Measurements from ENCODE around the gene IFT20.
"Not testable (repeated sequence)": the region's sequence is repeated elsewhere in the genome, so short reads cannot be mapped to it uniquely, and the experiment has no call there.

Gene IFT20

GRCh38 chr17:28315846-28316705 is 19.2 kb downstream of the IFT20 start:
- no peak for DNase-seq (ENCODE audit: low read depth in 2 of 2)

GRCh38 chr17:28313841-28314240 is 21.4 kb downstream of the IFT20 start:
- no peak for DNase-seq (ENCODE audit: low read depth in 2 of 2)

- DNase-seq (ENCODE audit: low read depth in 2 of 2) = no peak
Observed at GRCh38 chr17:28306954-28307401, 28.3 kb downstream of the IFT20 start.

GRCh38 chr17:28298449-28298848 is 36.8 kb downstream of the IFT20 start:
- DNase-seq (ENCODE audit: low read depth in 2 of 2) = no peak

- DNase-seq (ENCODE audit: low read depth in 2 of 2) = no peak
Observed at GRCh38 chr17:28295677-28296578, 39.3 kb downstream of the IFT20 start.

GRCh38 chr17:28293994-28294393 is 41.3 kb downstream of the IFT20 start:
- DNase-seq (ENCODE audit: low read depth in 2 of 2) = no peak

- DNase-seq (ENCODE audit: low read depth in 2 of 2) = not testable (repeated sequence)
Observed at GRCh38 chr17:28292878-28293277, 42.4 kb downstream of the IFT20 start.

- no peak for DNase-seq (ENCODE audit: low read depth in 2 of 2)
Observed at GRCh38 chr17:28291780-28292330, 43.4 kb downstream of the IFT20 start.

- DNase-seq (ENCODE audit: low read depth in 2 of 2) = no peak
Observed at GRCh38 chr17:28290703-28291102, 44.6 kb downstream of the IFT20 start.

GRCh38 chr17:28285965-28286364 is 49.3 kb downstream of the IFT20 start:
- DNase-seq (ENCODE audit: low read depth in 2 of 2) = no peak

GRCh38 chr17:28282596-28282995 is 52.7 kb downstream of the IFT20 start:
- DNase-seq (ENCODE audit: low read depth in 2 of 2) = no peak

- DNase-seq (ENCODE audit: low read depth in 2 of 2) = no peak
Observed at GRCh38 chr17:28280826-28281225, 54.4 kb downstream of the IFT20 start.

- no peak for DNase-seq (ENCODE audit: low read depth in 2 of 2)
Observed at GRCh38 chr17:28279411-28279810, 55.9 kb downstream of the IFT20 start.
